KG1 (cell line): ENCODE data around the gene RERG.
"Not testable (repeated sequence)": the region's sequence is repeated elsewhere in the genome, so short reads cannot be mapped to it uniquely, and the experiment has no call there.

Experiments used
- DNase-seq: peaks from one replicate; lab custom pipeline; 2025; lab: John Stamatoyannopoulos, UW

RERG gene

GRCh38 chr12:15143467-15143866 lies 77.8 kb downstream of the RERG start:
- no peak for DNase-seq

GRCh38 chr12:15142711-15143110 lies 78.5 kb downstream of the RERG start:
- DNase-seq = no peak

- no peak for DNase-seq
These were observed 89.8 kb downstream of the RERG start for GRCh38 chr12:15131431-15131830.

GRCh38 chr12:15130541-15130940 lies 90.7 kb downstream of the RERG start:
- DNase-seq = no peak

GRCh38 chr12:15123401-15123800 lies 97.8 kb downstream of the RERG start:
- no peak for DNase-seq

- DNase-seq = no peak
These were observed 98.9 kb downstream of the RERG start for GRCh38 chr12:15122344-15122743.

GRCh38 chr12:15118955-15119354 lies 102.3 kb downstream of the RERG start:
- no peak for DNase-seq

GRCh38 chr12:15116983-15117382 lies 104.2 kb downstream of the RERG start:
- DNase-seq = no peak

GRCh38 chr12:15116086-15116485 lies 105.1 kb downstream of the RERG start:
- DNase-seq = no peak

GRCh38 chr12:15115434-15115833 lies 105.8 kb downstream of the RERG start:
- DNase-seq = no peak

- DNase-seq = no peak
These were observed 106.7 kb downstream of the RERG start for GRCh38 chr12:15114501-15114900.

- no peak for DNase-seq
These were observed 128.4 kb downstream of the RERG start for GRCh38 chr12:15092826-15093225.

- no peak for DNase-seq
These were observed 130.8 kb downstream of the RERG start for GRCh38 chr12:15090441-15090840.

GRCh38 chr12:15088105-15088504 lies 133.1 kb downstream of the RERG start:
- no peak for DNase-seq

GRCh38 chr12:15077751-15078150 lies 143.5 kb downstream of the RERG start:
- not testable (repeated sequence) for DNase-seq

- no peak for DNase-seq
These were observed 146.9 kb downstream of the RERG start for GRCh38 chr12:15074351-15074750.

- no peak for DNase-seq
These were observed 162.1 kb downstream of the RERG start for GRCh38 chr12:15059123-15059522.
